ENCODE measurements around the gene VPS51.
"Not testable (repeated sequence)": the region's sequence is repeated elsewhere in the genome, so short reads cannot be mapped to it uniquely, and the experiment has no call there.

VPS51 gene

GRCh38 chr11:65136515-65137096 is 40.6 kb downstream of the VPS51 start:
- DNase-seq, result no peak

- DNase-seq, result no peak
Observed at GRCh38 chr11:65141896-65142494, 46.0 kb downstream of the VPS51 start.

GRCh38 chr11:65147352-65148075 is 51.5 kb downstream of the VPS51 start:
- DNase-seq, result no peak

- DNase-seq, result no peak
Observed at GRCh38 chr11:65148657-65149056, 52.6 kb downstream of the VPS51 start.

GRCh38 chr11:65150131-65150508 is 54.1 kb downstream of the VPS51 start:
- not testable (repeated sequence) for DNase-seq

- DNase-seq, result peak; percentile 21 to 25
Observed at GRCh38 chr11:65150509-65151299, 54.7 kb downstream of the VPS51 start.

- DNase-seq, result no peak
Observed at GRCh38 chr11:65151331-65151899, 55.4 kb downstream of the VPS51 start.

GRCh38 chr11:65152122-65152521 is 56.1 kb downstream of the VPS51 start:
- no peak for DNase-seq

- no peak for DNase-seq
Observed at GRCh38 chr11:65156256-65156655, 60.2 kb downstream of the VPS51 start.

GRCh38 chr11:65156926-65157325 is 60.9 kb downstream of the VPS51 start:
- no peak for DNase-seq

- no peak for DNase-seq
Observed at GRCh38 chr11:65157336-65157735, 61.3 kb downstream of the VPS51 start.

- DNase-seq, result no peak
Observed at GRCh38 chr11:65159012-65159411, 63.0 kb downstream of the VPS51 start.

GRCh38 chr11:65160643-65161042 is 64.6 kb downstream of the VPS51 start:
- no peak for DNase-seq

Data from stimulated activated CD4-positive, alpha-beta T cell treated with anti-CD3 and anti-CD28 coated beads, Interleukin-2, amount 100 ng/mL, for 48 hours (primary cell).